Measurements from ENCODE around the gene MSANTD7. TPM values are rescaled to one million over a fixed set of nuclear protein-coding genes. Genes with fewer than 3 reads are reported as not detected.

MSANTD7 gene
- total RNA-seq, 1 experiment from 2014 or later: 14.3 TPM

- no peak for TF ChIP-seq PREB (CRISPR knock-in tag; IDR thresholded peaks at IDR 0.05; ENCODE audit: borderline replicate concordance)
- no peak for TF ChIP-seq ZNF532 (CRISPR knock-in tag; IDR thresholded peaks at IDR 0.05; ENCODE audit: borderline replicate concordance)
- TF ChIP-seq SMAD4 (CRISPR knock-in tag; IDR thresholded peaks at IDR 0.05): no peak
- TF ChIP-seq, protein P1, sequence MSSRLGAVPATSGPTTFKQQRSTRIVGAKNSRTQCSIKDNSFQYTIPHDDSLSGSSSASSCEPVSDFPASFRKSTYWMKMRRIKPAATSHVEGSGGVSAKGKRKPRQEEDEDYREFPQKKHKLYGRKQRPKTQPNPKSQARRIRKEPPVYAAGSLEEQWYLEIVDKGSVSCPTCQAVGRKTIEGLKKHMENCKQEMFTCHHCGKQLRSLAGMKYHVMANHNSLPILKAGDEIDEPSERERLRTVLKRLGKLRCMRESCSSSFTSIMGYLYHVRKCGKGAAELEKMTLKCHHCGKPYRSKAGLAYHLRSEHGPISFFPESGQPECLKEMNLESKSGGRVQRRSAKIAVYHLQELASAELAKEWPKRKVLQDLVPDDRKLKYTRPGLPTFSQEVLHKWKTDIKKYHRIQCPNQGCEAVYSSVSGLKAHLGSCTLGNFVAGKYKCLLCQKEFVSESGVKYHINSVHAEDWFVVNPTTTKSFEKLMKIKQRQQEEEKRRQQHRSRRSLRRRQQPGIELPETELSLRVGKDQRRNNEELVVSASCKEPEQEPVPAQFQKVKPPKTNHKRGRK (CRISPR knock-in tag; IDR thresholded peaks at IDR 0.05; ENCODE audit: borderline replicate concordance): no peak
- TF ChIP-seq NFYB (CRISPR knock-in tag; conservative IDR thresholded peaks at IDR 0.05; ENCODE audit: low read depth): peak; percentile 28; the same call in 1 of the 2 replicates
- 0 out of 2 replicates have a peak, but pooled peaks have one; percentile 10 for TF ChIP-seq TCF7 (CRISPR knock-in tag; IDR thresholded peaks at IDR 0.05; ENCODE audit: low read depth)
- 0 out of 2 replicates have a peak, but pooled peaks have one; percentile 9 for TF ChIP-seq ATF1 (CRISPR knock-in tag; IDR thresholded peaks at IDR 0.05)
- no peak for TF ChIP-seq GTF2I (CRISPR knock-in tag; conservative IDR thresholded peaks at IDR 0.05)
- TF ChIP-seq, protein P2, sequence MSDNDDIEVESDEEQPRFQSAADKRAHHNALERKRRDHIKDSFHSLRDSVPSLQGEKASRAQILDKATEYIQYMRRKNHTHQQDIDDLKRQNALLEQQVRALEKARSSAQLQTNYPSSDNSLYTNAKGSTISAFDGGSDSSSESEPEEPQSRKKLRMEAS (CRISPR knock-in tag; IDR thresholded peaks at IDR 0.05): peak; percentile 43; the same call in 1 of the 2 replicates
- TF ChIP-seq NFE2L1 (CRISPR knock-in tag; IDR thresholded peaks at IDR 0.05): no peak
- TF ChIP-seq ZNF121 (CRISPR knock-in tag; IDR thresholded peaks at IDR 0.05): no peak
Measured at GRCh38 chr10:14879124-14879927, 41.2 kb downstream of the MSANTD7 start (continued).

GRCh38 chr10:14879928-14880193 lies 41.8 kb downstream of the MSANTD7 start:
- Mint-ChIP-seq H3K4me3 (peak overlapping the region; percentile 90), H3K27me3 (ENCODE audit: low read depth) (no peaks in the 10 kb centered on the region), H3K9me3 (no peaks in the 10 kb centered on the region), H3K27ac (peak overlapping the region; percentile 84; the same call in 1 of the 2 replicates), H3K36me3 (peaks cover 13% of the 10 kb centered on the region), H3K4me1 (peaks cover 43% of the 10 kb centered on the region)
- ChIA-PET CTCF (interaction anchor here (1.1 to 1.8 kb wide), 4 partner anchors 9 to 343 kb away, joined by 3 to 5 read pairs (median 4); partner anchors contain the start of gene DCLRE1C), POLR2A (interaction anchor here (1.0 to 3.9 kb wide), 2 partner anchors 42 to 79 kb away, joined by 3 to 75 read pairs; partner anchors contain the start of genes CDNF, HSPA14, MEIG1 and MSANTD7)
- no peak for DNase-seq (ENCODE audit: low spot score)
- no peak for ATAC-seq
- TF ChIP-seq KAT7 (CRISPR knock-in tag; IDR thresholded peaks at IDR 0.05; ENCODE audit: borderline replicate concordance): no peak
- no peak for TF ChIP-seq MYBL2 (CRISPR knock-in tag; IDR thresholded peaks at IDR 0.05)
- TF ChIP-seq TCF7 (CRISPR knock-in tag; IDR thresholded peaks at IDR 0.05; ENCODE audit: low read depth): no peak
- no peak for TF ChIP-seq USF2 (CRISPR knock-in tag; IDR thresholded peaks at IDR 0.05)
- TF ChIP-seq, protein P3, sequence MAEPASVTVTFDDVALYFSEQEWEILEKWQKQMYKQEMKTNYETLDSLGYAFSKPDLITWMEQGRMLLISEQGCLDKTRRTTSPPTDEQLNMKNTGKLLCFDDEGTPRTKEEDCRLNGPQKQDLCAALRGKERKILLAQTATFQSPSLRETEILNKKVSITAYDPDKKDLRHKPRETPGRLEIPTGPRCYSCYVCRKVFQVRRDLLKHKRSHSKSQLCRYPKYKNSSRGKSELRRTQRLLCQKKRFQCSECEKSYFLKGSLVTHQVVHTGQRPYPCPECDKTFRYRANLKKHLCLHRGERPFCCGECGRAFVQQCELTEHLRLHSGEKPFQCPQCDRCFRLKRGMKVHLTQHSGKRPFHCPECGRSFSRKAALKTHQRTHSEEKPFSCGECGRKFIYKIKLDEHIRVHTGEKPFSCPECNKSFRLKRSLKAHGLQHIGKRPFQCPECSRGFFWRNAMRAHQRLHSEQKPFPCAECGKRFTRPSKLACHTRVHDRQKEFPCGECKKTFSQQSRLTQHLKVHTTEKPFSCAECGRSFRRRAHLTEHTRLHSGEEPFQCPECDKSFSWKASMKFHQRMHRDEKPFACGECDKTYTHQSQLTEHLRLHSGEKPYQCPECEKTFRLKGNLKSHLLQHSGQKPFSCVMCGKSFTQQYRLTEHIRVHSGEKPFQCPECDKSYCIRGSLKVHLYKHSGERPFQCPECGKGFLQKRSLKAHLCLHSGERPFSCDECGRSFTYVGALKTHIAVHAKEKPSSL (CRISPR knock-in tag; conservative IDR thresholded peaks at IDR 0.05): no peak
- no peak for TF ChIP-seq NFATC4 (CRISPR knock-in tag; IDR thresholded peaks at IDR 0.05)
- TF ChIP-seq, protein P4, sequence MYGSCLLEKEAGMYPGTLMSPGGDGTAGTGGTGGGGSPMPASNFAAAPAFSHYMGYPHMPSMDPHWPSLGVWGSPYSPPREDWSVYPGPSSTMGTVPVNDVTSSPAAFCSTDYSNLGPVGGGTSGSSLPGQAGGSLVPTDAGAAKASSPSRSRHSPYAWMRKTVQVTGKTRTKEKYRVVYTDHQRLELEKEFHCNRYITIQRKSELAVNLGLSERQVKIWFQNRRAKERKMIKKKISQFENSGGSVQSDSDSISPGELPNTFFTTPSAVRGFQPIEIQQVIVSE (CRISPR knock-in tag; IDR thresholded peaks at IDR 0.05; ENCODE audit: borderline replicate concordance): no peak
- TF ChIP-seq, protein P5, sequence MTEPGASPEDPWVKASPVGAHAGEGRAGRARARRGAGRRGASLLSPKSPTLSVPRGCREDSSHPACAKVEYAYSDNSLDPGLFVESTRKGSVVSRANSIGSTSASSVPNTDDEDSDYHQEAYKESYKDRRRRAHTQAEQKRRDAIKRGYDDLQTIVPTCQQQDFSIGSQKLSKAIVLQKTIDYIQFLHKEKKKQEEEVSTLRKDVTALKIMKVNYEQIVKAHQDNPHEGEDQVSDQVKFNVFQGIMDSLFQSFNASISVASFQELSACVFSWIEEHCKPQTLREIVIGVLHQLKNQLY (CRISPR knock-in tag; IDR thresholded peaks at IDR 0.05): no peak
- no peak for TF ChIP-seq CREB1 (CRISPR knock-in tag; IDR thresholded peaks at IDR 0.05)
- no peak for TF ChIP-seq CBFB (CRISPR knock-in tag; IDR thresholded peaks at IDR 0.05; ENCODE audit: low read depth)
- no peak for TF ChIP-seq ERG (CRISPR knock-in tag; IDR thresholded peaks at IDR 0.05)
- TF ChIP-seq TEAD4 (CRISPR knock-in tag; IDR thresholded peaks at IDR 0.05): no peak
